Measurements from ENCODE around the gene GXYLT1.
A peak's percentile ranks its signal among the peaks of the same experiment; 100 is the strongest.

Gene GXYLT1

DNA sequence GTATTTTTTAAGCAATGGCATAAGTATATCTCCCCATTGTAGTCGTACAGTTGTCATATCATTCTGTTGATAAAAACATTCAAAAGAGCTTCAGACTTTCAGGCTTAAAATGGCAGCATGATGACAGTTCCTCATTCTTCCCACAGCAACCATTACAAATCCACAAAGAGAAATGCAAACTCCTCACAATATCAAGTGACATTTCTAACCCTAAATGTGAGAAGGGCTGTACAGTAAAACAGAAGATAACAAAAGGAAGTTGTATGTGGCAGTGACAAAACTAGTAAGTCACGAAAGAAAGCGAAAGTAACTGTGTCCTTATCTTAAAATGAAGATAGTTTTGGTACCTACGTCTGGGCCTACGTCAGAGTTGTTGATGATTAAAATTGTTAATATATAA lies 46.7 kb downstream of the GXYLT1 start:
- no peaks in the 10 kb centered on the region for H3K4me1 ChIP-seq (ENCODE audit: control insufficient read depth, insufficient read depth, low read length, poor library complexity, severe bottlenecking)
- no peak overlapping the region for H3K4me3 ChIP-seq (ENCODE audit: extremely low read depth, insufficient read depth, low read length, poor library complexity, severe bottlenecking)
- no peak overlapping the region for H3K27ac ChIP-seq (ENCODE audit: low read depth, low read length, severe bottlenecking)
- no peaks in the 10 kb centered on the region for H3K9me3 ChIP-seq (ENCODE audit: control insufficient read depth, low read length)
- peaks cover 3% of the 10 kb centered on the region for H3K36me3 ChIP-seq (ENCODE audit: control insufficient read depth, insufficient read depth, low read length)
- WGBS, 2 experiments (ENCODE audit: insufficient coverage in 2 of 2), result 93 to 100% methylated on average over 2 to 3 of the region's 5 CpGs

DNA sequence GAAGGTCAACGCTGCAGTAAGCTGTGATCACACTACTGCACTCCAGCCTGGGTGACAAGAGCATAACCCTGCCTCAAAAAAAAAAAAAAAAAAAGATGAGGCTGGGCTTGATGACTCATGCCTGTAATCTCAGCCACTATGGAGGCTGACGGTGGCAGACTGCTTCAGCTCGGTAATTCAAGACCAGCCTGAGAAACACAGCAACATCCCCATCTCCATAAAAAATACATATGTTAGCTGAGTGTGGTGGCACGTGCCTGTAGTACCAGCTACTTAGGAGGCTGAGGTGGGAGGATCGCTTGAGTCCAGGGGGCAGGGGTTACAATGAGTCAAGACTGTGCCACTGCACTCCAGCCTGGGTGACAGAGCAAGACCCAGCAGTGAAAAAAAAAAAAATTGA lies 50.4 kb downstream of the GXYLT1 start:
- Histone ChIP-seq H3K4me3 (ENCODE audit: extremely low read depth, insufficient read depth, low read length, poor library complexity, severe bottlenecking) (no peak overlapping the region), H3K4me1 (ENCODE audit: control insufficient read depth, insufficient read depth, low read length, poor library complexity, severe bottlenecking) (peaks cover 3% of the 10 kb centered on the region), H3K36me3 (ENCODE audit: control insufficient read depth, insufficient read depth, low read length) (peaks cover 3% of the 10 kb centered on the region), H3K27ac (ENCODE audit: low read depth, low read length, severe bottlenecking) (no peak overlapping the region), H3K9me3 (ENCODE audit: control insufficient read depth, low read length) (no peaks in the 10 kb centered on the region)
- 56% methylated on average over 2 of the region's 5 CpGs; no CpG with 5 or more reads in 1 of the 2 experiments for WGBS, 2 experiments (ENCODE audit: insufficient coverage in 2 of 2)

DNA sequence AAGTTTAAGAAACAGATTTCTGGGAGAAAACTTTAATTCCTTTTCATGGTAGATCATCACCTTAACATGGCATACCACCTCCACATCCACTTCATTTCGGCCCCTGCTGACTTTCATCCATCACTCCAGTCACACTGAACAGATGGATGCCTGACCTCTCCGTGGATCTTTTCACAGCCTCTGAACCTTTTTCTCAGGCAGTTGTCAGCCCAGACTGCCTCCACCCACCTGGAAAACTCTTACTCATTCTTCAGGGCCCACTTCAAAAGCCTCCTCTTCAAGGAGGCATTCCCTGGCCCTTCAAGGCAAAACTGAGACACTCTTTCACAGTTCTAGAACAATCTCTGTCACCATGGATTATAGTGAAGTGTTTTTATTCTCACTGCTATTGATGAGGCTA lies 52.9 kb downstream of the GXYLT1 start:
- Histone ChIP-seq H3K9me3 (ENCODE audit: control insufficient read depth, low read length) (no peaks in the 10 kb centered on the region), H3K4me1 (ENCODE audit: control insufficient read depth, insufficient read depth, low read length, poor library complexity, severe bottlenecking) (peaks cover 3% of the 10 kb centered on the region), H3K36me3 (ENCODE audit: control insufficient read depth, insufficient read depth, low read length) (no peaks in the 10 kb centered on the region), H3K27ac (ENCODE audit: low read depth, low read length, severe bottlenecking) (peak overlapping the region; percentile 3), H3K4me3 (ENCODE audit: extremely low read depth, insufficient read depth, low read length, poor library complexity, severe bottlenecking) (no peak overlapping the region)
- WGBS, 2 experiments (ENCODE audit: insufficient coverage in 2 of 2), result 53 to 54% methylated on average over 2 of the region's 2 CpGs

DNA sequence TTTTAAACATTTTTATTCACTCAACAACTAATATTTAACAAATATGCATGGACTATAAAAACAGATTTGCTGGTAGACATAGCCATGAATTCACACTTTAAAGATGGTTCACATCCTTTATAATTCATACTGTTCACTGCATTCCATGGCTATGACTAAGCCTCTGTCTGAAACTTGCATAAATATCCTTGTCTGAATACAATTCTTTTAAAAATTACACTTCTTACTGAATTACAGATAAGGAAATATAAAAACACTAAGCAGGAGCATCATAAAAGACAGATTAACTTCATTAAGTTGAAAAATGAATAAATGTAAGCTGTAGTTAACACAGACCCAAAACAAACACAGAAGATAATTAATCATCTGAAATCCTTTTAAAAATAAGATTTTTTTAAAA lies 53.8 kb downstream of the GXYLT1 start:
- H3K36me3 ChIP-seq (ENCODE audit: control insufficient read depth, insufficient read depth, low read length), result no peaks in the 10 kb centered on the region
- H3K27ac ChIP-seq (ENCODE audit: low read depth, low read length, severe bottlenecking), result no peak overlapping the region
- no peaks in the 10 kb centered on the region for H3K9me3 ChIP-seq (ENCODE audit: control insufficient read depth, low read length)
- H3K4me1 ChIP-seq (ENCODE audit: control insufficient read depth, insufficient read depth, low read length, poor library complexity, severe bottlenecking), result peaks cover 3% of the 10 kb centered on the region
- H3K4me3 ChIP-seq (ENCODE audit: extremely low read depth, insufficient read depth, low read length, poor library complexity, severe bottlenecking), result no peak overlapping the region

DNA sequence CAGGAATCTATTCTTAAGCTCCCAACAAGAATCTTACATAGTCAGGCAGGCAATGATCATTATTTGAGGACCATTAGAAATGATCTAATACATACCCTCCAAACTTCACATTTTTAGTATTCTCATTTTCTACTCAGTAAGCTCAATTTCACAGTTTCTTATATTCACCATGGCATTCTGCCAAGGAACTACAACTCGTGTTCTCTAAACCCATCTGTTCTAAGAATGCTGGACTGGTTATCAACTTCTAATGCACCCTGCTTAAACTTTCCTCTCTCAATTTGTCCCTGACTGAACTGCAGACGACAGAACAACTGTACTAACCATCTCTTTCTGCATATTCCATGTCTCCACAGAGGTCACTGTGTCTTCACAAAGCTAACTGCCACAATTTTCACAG lies 58.6 kb downstream of the GXYLT1 start:
- Histone ChIP-seq H3K27ac (ENCODE audit: low read depth, low read length, severe bottlenecking) (no peak overlapping the region), H3K36me3 (ENCODE audit: control insufficient read depth, insufficient read depth, low read length) (no peaks in the 10 kb centered on the region), H3K4me3 (ENCODE audit: extremely low read depth, insufficient read depth, low read length, poor library complexity, severe bottlenecking) (no peak overlapping the region), H3K4me1 (ENCODE audit: control insufficient read depth, insufficient read depth, low read length, poor library complexity, severe bottlenecking) (no peaks in the 10 kb centered on the region), H3K9me3 (ENCODE audit: control insufficient read depth, low read length) (no peaks in the 10 kb centered on the region)
- 89 to 93% methylated on average over 2 of the region's 2 CpGs for WGBS, 2 experiments (ENCODE audit: insufficient coverage in 2 of 2)

DNA sequence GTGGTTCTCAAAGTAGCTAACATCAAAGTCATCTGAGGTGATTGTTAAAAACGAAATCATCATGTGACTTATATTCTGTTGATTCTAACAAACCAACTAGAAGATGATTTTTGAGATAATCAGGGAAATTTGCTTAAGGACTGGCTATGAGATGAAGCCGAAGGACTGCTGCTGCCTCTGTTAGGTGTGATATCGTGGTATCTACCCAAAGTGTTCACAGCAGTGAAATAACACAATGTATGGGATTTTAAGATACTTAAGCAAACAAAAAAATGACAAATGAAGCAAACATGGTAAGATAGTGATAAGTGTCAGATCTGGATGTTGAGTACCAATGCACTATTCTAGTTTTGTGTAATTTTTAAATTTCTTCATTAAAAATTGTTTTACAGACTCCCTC lies 59.1 kb downstream of the GXYLT1 start:
- WGBS, 2 experiments (ENCODE audit: insufficient coverage in 2 of 2), result 54 to 76% methylated on average over 2 of the region's 3 CpGs
- Histone ChIP-seq H3K4me3 (ENCODE audit: extremely low read depth, insufficient read depth, low read length, poor library complexity, severe bottlenecking) (no peak overlapping the region), H3K4me1 (ENCODE audit: control insufficient read depth, insufficient read depth, low read length, poor library complexity, severe bottlenecking) (no peaks in the 10 kb centered on the region), H3K27ac (ENCODE audit: low read depth, low read length, severe bottlenecking) (no peak overlapping the region), H3K9me3 (ENCODE audit: control insufficient read depth, low read length) (no peaks in the 10 kb centered on the region), H3K36me3 (ENCODE audit: control insufficient read depth, insufficient read depth, low read length) (no peaks in the 10 kb centered on the region)

DNA sequence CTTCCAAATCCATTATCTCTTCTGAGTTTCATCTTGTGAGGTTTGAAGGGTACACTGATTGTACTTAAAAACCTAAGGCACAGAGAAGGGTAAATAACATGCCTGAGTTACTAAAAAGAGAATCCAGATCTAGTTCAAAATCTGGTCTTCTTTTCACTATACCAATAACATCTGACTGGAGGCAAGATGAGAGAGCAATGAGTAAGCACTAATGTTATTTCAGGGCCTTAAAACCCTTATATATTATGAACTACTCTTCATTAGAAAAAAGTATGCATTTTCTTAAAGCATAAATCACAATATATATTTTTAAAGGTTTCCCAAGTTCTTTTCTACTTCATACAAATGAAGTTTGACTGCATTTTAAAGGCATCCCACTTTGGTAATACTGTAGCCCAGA lies 60.2 kb downstream of the GXYLT1 start:
- no peaks in the 10 kb centered on the region for H3K4me1 ChIP-seq (ENCODE audit: control insufficient read depth, insufficient read depth, low read length, poor library complexity, severe bottlenecking)
- H3K4me3 ChIP-seq (ENCODE audit: extremely low read depth, insufficient read depth, low read length, poor library complexity, severe bottlenecking), result no peak overlapping the region
- no peaks in the 10 kb centered on the region for H3K9me3 ChIP-seq (ENCODE audit: control insufficient read depth, low read length)
- H3K27ac ChIP-seq (ENCODE audit: low read depth, low read length, severe bottlenecking), result no peak overlapping the region
- no peaks in the 10 kb centered on the region for H3K36me3 ChIP-seq (ENCODE audit: control insufficient read depth, insufficient read depth, low read length)

DNA sequence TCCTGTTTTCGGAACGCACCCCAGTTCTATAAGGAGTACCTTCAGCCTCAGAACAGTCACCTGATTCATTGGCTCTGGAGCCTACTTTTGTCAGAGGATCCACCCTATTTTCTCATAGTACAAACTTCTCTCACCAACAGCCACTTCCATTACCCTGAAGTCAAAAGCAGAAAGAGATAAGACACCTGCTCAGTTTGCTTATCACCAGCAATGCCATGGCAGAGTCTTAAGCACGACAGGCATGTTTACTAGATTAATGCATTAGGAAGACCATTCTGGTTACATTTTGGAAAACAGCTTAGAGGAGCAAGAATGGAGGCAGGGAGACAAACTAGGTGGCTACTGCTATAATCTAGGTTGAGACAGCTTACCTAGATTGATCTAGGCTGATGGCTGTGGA lies 67.7 kb downstream of the GXYLT1 start:
- Histone ChIP-seq H3K9me3 (ENCODE audit: control insufficient read depth, low read length) (peaks cover 7% of the 10 kb centered on the region), H3K4me1 (ENCODE audit: control insufficient read depth, insufficient read depth, low read length, poor library complexity, severe bottlenecking) (no peaks in the 10 kb centered on the region), H3K4me3 (ENCODE audit: extremely low read depth, insufficient read depth, low read length, poor library complexity, severe bottlenecking) (no peak overlapping the region), H3K27ac (ENCODE audit: low read depth, low read length, severe bottlenecking) (no peak overlapping the region), H3K36me3 (ENCODE audit: control insufficient read depth, insufficient read depth, low read length) (no peaks in the 10 kb centered on the region)
- 92 to 93% methylated on average over 3 of the region's 3 CpGs for WGBS, 2 experiments (ENCODE audit: insufficient coverage in 2 of 2)

DNA sequence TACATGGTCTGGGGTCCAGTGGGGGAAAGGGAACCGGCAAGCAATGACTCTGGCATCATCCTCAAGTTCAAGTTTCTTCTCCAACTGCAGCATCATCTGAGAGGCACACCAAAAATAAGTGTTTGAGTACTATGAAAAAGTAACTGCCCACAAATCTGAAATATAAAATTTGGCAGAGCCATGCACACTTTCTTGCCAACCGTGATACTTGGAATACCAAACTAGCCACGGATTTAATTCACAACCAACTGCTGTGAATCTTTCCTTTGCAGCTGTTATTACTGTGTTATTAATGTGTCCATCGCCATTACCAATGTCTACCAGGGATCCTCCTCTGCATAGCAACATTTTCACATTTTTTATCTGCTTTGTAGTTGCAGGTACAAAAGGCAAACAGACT lies 74.6 kb downstream of the GXYLT1 start:
- H3K9me3 ChIP-seq (ENCODE audit: control insufficient read depth, low read length), result peaks cover 7% of the 10 kb centered on the region
- H3K4me3 ChIP-seq (ENCODE audit: extremely low read depth, insufficient read depth, low read length, poor library complexity, severe bottlenecking), result no peak overlapping the region
- H3K27ac ChIP-seq (ENCODE audit: low read depth, low read length, severe bottlenecking), result no peak overlapping the region
- H3K4me1 ChIP-seq (ENCODE audit: control insufficient read depth, insufficient read depth, low read length, poor library complexity, severe bottlenecking), result no peaks in the 10 kb centered on the region
- H3K36me3 ChIP-seq (ENCODE audit: control insufficient read depth, insufficient read depth, low read length), result no peaks in the 10 kb centered on the region
- WGBS, 2 experiments (ENCODE audit: insufficient coverage in 2 of 2), result 100% methylated on average over 2 of the region's 4 CpGs; no CpG with 5 or more reads in 1 of the 2 experiments

DNA sequence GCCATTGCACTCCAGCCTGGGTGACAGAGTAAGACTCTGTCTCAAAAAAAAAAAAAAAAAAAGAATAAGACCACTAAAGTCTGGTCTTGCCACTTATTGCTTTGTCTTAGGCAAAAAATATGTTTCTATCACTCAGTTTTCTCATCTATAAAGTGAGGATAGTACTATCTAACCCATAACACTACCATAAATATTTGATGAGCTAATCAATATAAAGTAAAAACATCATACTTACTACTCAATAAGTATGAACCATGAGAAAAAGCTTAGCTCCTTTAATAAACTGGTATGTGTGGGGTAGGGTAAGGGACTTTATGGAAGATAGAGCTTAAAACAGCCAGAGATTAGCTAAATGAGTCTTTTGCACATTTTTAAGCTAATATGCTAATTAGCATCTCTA lies 85.5 kb downstream of the GXYLT1 start:
- H3K4me3 ChIP-seq (ENCODE audit: extremely low read depth, insufficient read depth, low read length, poor library complexity, severe bottlenecking), result no peak overlapping the region
- peaks cover 8% of the 10 kb centered on the region for H3K9me3 ChIP-seq (ENCODE audit: control insufficient read depth, low read length)
- no peaks in the 10 kb centered on the region for H3K36me3 ChIP-seq (ENCODE audit: control insufficient read depth, insufficient read depth, low read length)
- no peak overlapping the region for H3K27ac ChIP-seq (ENCODE audit: low read depth, low read length, severe bottlenecking)
- H3K4me1 ChIP-seq (ENCODE audit: control insufficient read depth, insufficient read depth, low read length, poor library complexity, severe bottlenecking), result no peaks in the 10 kb centered on the region

DNA sequence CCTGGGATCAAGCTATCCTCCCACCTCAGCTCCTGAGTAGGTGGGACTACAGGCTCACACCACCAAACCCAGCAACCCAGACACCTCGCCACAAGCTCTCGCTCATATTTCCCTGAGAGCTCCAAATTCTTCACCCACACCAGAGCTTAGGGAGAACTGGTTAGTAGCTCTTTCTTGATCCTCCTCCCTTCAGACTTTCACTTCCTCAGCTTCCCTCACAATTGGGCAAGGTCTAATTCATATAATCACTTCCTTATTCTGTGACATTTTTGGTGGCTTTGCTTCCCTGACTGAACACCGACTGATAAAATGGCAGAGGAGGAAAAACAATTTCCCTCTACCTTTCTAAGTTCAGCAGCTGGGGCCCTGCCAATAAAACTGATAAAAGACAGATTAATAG lies 88.5 kb downstream of the GXYLT1 start:
- no peaks in the 10 kb centered on the region for H3K4me1 ChIP-seq (ENCODE audit: control insufficient read depth, insufficient read depth, low read length, poor library complexity, severe bottlenecking)
- H3K36me3 ChIP-seq (ENCODE audit: control insufficient read depth, insufficient read depth, low read length), result no peaks in the 10 kb centered on the region
- no peaks in the 10 kb centered on the region for H3K9me3 ChIP-seq (ENCODE audit: control insufficient read depth, low read length)
- no peak overlapping the region for H3K4me3 ChIP-seq (ENCODE audit: extremely low read depth, insufficient read depth, low read length, poor library complexity, severe bottlenecking)
- WGBS, 2 experiments (ENCODE audit: insufficient coverage in 2 of 2), result 100% methylated on average over 2 of the region's 3 CpGs
- H3K27ac ChIP-seq (ENCODE audit: low read depth, low read length, severe bottlenecking), result no peak overlapping the region

DNA sequence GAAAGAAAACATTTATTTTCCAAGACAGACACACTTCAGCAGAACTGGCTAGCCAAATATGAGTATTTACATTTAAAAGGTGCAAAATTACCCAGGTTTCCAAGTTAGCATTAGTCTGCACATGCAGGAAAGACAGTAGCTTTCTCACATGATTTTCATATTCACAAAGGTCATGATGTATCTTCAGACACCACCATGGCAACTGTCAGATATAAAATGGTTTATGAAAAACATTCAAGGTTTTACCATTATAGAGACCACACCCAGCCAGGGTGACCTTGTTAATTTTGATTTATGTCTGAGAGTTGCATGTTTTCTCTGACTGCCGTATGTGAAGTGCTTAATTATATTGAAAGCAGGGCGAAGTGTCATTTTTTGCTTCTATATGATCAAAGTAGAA lies 91.2 kb downstream of the GXYLT1 start:
- WGBS, 2 experiments (ENCODE audit: insufficient coverage in 2 of 2), result 84 to 89% methylated on average over 2 of the region's 2 CpGs
- no peaks in the 10 kb centered on the region for H3K36me3 ChIP-seq (ENCODE audit: control insufficient read depth, insufficient read depth, low read length)
- H3K9me3 ChIP-seq (ENCODE audit: control insufficient read depth, low read length), result no peaks in the 10 kb centered on the region
- no peak overlapping the region for H3K27ac ChIP-seq (ENCODE audit: low read depth, low read length, severe bottlenecking)
- H3K4me3 ChIP-seq (ENCODE audit: extremely low read depth, insufficient read depth, low read length, poor library complexity, severe bottlenecking), result no peak overlapping the region
- H3K4me1 ChIP-seq (ENCODE audit: control insufficient read depth, insufficient read depth, low read length, poor library complexity, severe bottlenecking), result no peaks in the 10 kb centered on the region

All from mesodermal cell (in vitro differentiated cells).